A549 (cell line): ENCODE data around the gene FBXO21.

Experiments used
- ESRRA ChIP-seq: fragments of 150-350 bp; IDR thresholded peaks from 2 replicates; pipeline ENCODE4 v1.6.1; 2014; ENCODE audit warnings: mild to moderate bottlenecking, low read length, borderline replicate concordance
- MAFK ChIP-seq: fragments of 450-650 bp; IDR thresholded peaks from 2 replicates; pipeline ENCODE4 v1.6.1; 2014; ENCODE audit not compliant: partially characterized antibody
- MYC ChIP-seq: IDR thresholded peaks from 2 replicates; pipeline ENCODE4 v1.6.1; 2012; ENCODE audit warnings: mild to moderate bottlenecking, inconsistent platforms, low read length, improper control_type of control experiment, borderline replicate concordance
- PHF8 ChIP-seq: fragments of 200-600 bp; sonication (generic); IDR thresholded peaks from 2 replicates; pipeline ENCODE4 v1.6.1; 2016; ENCODE audit warnings: low read depth, mild to moderate bottlenecking, antibody characterized with exemption, moderate library complexity, borderline replicate concordance
- TF ChIP-seq, protein P1 (sequence below): fragments of >200 bp; sonication (Bioruptor Twin); formaldehyde crosslinking; IDR thresholded peaks from 3 replicates; pipeline ENCODE4 v1.5.1; 2016
- TF ChIP-seq, protein P2 (sequence below): fragments of 200-600 bp; sonication (generic); IDR thresholded peaks from 2 replicates; pipeline ENCODE4 v1.6.1; 2016; ENCODE audit warnings: antibody characterized with exemption, mild to moderate bottlenecking, moderate library complexity

DNA sequence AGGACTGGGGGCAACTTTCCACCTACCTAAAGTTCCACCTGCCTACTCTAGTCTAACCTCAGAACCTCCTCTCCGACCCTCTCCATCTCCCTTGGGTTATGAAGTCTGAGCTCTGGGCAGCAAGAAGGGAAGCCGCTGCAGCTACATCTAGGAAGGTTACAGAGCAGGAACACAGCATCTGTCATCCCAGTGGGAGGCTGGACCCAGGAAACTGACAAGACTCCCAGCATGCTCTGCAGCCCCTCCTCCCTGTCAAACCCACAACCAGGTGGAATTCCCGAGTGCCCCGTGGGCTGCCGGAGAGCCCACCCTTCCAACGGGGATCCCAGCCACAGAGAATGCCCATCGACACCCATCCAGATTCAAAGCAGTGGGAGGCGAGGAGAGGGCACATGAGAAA is 93.1 kb downstream of the FBXO21 start:
- no peak for TF ChIP-seq MYC
- TF ChIP-seq, protein P1, sequence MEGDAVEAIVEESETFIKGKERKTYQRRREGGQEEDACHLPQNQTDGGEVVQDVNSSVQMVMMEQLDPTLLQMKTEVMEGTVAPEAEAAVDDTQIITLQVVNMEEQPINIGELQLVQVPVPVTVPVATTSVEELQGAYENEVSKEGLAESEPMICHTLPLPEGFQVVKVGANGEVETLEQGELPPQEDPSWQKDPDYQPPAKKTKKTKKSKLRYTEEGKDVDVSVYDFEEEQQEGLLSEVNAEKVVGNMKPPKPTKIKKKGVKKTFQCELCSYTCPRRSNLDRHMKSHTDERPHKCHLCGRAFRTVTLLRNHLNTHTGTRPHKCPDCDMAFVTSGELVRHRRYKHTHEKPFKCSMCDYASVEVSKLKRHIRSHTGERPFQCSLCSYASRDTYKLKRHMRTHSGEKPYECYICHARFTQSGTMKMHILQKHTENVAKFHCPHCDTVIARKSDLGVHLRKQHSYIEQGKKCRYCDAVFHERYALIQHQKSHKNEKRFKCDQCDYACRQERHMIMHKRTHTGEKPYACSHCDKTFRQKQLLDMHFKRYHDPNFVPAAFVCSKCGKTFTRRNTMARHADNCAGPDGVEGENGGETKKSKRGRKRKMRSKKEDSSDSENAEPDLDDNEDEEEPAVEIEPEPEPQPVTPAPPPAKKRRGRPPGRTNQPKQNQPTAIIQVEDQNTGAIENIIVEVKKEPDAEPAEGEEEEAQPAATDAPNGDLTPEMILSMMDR = no peak
- TF ChIP-seq MAFK = no peak
- TF ChIP-seq ESRRA = no peak
- no peak for TF ChIP-seq PHF8
- TF ChIP-seq, protein P2, sequence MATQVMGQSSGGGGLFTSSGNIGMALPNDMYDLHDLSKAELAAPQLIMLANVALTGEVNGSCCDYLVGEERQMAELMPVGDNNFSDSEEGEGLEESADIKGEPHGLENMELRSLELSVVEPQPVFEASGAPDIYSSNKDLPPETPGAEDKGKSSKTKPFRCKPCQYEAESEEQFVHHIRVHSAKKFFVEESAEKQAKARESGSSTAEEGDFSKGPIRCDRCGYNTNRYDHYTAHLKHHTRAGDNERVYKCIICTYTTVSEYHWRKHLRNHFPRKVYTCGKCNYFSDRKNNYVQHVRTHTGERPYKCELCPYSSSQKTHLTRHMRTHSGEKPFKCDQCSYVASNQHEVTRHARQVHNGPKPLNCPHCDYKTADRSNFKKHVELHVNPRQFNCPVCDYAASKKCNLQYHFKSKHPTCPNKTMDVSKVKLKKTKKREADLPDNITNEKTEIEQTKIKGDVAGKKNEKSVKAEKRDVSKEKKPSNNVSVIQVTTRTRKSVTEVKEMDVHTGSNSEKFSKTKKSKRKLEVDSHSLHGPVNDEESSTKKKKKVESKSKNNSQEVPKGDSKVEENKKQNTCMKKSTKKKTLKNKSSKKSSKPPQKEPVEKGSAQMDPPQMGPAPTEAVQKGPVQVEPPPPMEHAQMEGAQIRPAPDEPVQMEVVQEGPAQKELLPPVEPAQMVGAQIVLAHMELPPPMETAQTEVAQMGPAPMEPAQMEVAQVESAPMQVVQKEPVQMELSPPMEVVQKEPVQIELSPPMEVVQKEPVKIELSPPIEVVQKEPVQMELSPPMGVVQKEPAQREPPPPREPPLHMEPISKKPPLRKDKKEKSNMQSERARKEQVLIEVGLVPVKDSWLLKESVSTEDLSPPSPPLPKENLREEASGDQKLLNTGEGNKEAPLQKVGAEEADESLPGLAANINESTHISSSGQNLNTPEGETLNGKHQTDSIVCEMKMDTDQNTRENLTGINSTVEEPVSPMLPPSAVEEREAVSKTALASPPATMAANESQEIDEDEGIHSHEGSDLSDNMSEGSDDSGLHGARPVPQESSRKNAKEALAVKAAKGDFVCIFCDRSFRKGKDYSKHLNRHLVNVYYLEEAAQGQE = no peak
